OCI-LY7 (cell line): ENCODE results near the gene ELP1. TPM values are rescaled to one million over a fixed set of nuclear protein-coding genes. Genes with fewer than 3 reads are reported as not detected.
A peak's percentile ranks its signal among the peaks of the same experiment; 100 is the strongest.

Experiments
- BruUV-seq: library from RNA; stranded (reverse); fragments of 400-500 nt; replicated peaks from 2 replicates; lab custom pipeline; 2021; lab: Mats Ljungman, UMichigan
- CTCF ChIA-PET: fragments of 300-600 bp; sonication (Branson Sonifier 250); formaldehyde crosslinking; loops from one replicate; lab custom pipeline; 2022; ENCODE audit warnings: antibody characterized with exemption; ENCODE audit not compliant: unreplicated experiment; lab: Charles Lee
- POLR2A ChIA-PET: fragments of 300-600 bp; sonication (Branson Sonifier 250); formaldehyde crosslinking; loops from one replicate; lab custom pipeline; 2022; ENCODE audit warnings: antibody characterized with exemption; lab: Charles Lee
- DNase-seq: peaks from one replicate; pipeline ENCODE4 v3.0.0-alpha.2; 2015; ENCODE audit warnings: low spot score
- H2AFZ ChIP-seq: fragments of 200-600 bp; sonication (generic), shearing (Covaris generic); 2 replicates; pipeline ENCODE4 v1.6.1; 2014; ENCODE audit warnings: mild to moderate bottlenecking, antibody characterized with exemption, low read length, moderate library complexity
- H3K27ac ChIP-seq: fragments of 200-600 bp; sonication (generic); 2 replicates; pipeline ENCODE4 v1.5.1; 2014; ENCODE audit warnings: mixed run types, low read depth, mild to moderate bottlenecking, moderate library complexity, low read length, inconsistent platforms; ENCODE audit not compliant: poor library complexity, severe bottlenecking
- H3K36me3 ChIP-seq: fragments of 200-600 bp; sonication (generic); 2 replicates; pipeline ENCODE4 v1.6.1; 2014; ENCODE audit warnings: mild to moderate bottlenecking, antibody characterized with exemption, low read length, moderate library complexity, mixed read lengths; ENCODE audit not compliant: insufficient read depth
- H3K4me1 ChIP-seq: fragments of 200-600 bp; sonication (generic); 2 replicates; pipeline ENCODE4 v1.5.1; 2014; ENCODE audit warnings: mild to moderate bottlenecking, low read length; ENCODE audit not compliant: insufficient read depth, poor library complexity, severe bottlenecking
- H3K4me2 ChIP-seq: fragments of 200-600 bp; sonication (generic); 2 replicates; pipeline ENCODE4 v1.6.1; 2014; ENCODE audit warnings: mild to moderate bottlenecking, low read length
- H3K4me3 ChIP-seq: fragments of 200-600 bp; sonication (generic); 2 replicates; pipeline ENCODE4 v1.5.1; 2014; ENCODE audit warnings: mild to moderate bottlenecking, low read depth, low read length; ENCODE audit not compliant: poor library complexity, severe bottlenecking
- H3K79me2 ChIP-seq: fragments of 200-600 bp; sonication (generic); 2 replicates; pipeline ENCODE4 v1.6.1; 2016; ENCODE audit warnings: low read depth, mild to moderate bottlenecking, low read length, moderate library complexity, mixed read lengths; ENCODE audit not compliant: insufficient read depth
- H3K9me2 ChIP-seq: fragments of 200-600 bp; sonication (generic); 2 replicates; pipeline ENCODE4 v1.6.1; 2016; ENCODE audit warnings: mild to moderate bottlenecking, low read length, mixed read lengths; ENCODE audit not compliant: insufficient read depth
- H3K9me3 ChIP-seq: fragments of 200-600 bp; sonication (generic); 2 replicates; pipeline ENCODE4 v1.6.1; 2014; ENCODE audit warnings: mild to moderate bottlenecking, mixed run types, low read length, mixed read lengths
- H4K20me1 ChIP-seq: fragments of 200-600 bp; sonication (generic); 2 replicates; pipeline ENCODE4 v1.6.1; 2014; ENCODE audit warnings: mild to moderate bottlenecking, antibody characterized with exemption, low read length, moderate library complexity, mixed read lengths; ENCODE audit not compliant: insufficient read depth
- EZH2phosphoT487 ChIP-seq: fragments of 200-600 bp; sonication (generic); IDR thresholded peaks from 2 replicates; pipeline ENCODE4 v1.6.1; 2018; ENCODE audit warnings: low read depth, borderline replicate concordance, mild to moderate bottlenecking, mixed run types, antibody characterized with exemption, low read length, moderate library complexity, mixed read lengths
- intact Hi-C: fragments of 100-400 bp; cut with micrococcal nuclease; formaldehyde crosslinking; loops from one replicate; pipeline ENCODE4 v1.10.0; 2022; ENCODE audit not compliant: unreplicated experiment
- total RNA-seq, 2 experiments: library from RNA; depleted of rRNA in 1 of 2; stranded (reverse); fragments of >200 nt in 1 of 2; shearing (Covaris generic) in 1 of 2; gene quantifications; 2 replicates each; pipeline ENCODE4 v1.2.3, GENCODE V29; 2014 to 2022
- TF ChIP-seq, protein P1 (sequence below): fragments of 200-600 bp; sonication (generic); conservative IDR thresholded peaks from 2 replicates; pipeline ENCODE4 v1.5.1; 2014; ENCODE audit warnings: mild to moderate bottlenecking, antibody characterized with exemption, low read length, moderate library complexity, mixed read lengths

ELP1 gene
- total RNA-seq, 2 experiments from 2014 or later, result 33.3 to 42.0 TPM

DNA sequence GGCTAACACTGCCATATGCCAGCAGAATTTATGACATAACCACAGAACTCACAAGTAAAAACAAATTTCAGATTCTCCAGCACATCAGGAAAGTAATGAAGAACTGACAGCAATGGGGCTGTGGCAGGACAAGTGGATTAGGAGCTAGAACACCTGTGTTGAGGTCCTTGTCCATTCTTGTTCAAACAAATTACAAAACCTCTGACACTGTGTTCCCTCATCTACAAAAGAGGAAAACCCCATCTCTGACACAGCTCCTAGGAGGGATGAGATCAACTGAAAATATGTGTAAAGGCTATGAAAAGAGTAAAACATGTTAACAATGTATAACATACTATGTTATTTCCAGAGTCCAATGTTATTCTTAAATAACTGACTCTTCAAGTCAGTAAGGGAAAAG lies 23.5 kb downstream of the ELP1 start:
- CTCF ChIA-PET, result no interaction called here
- no peaks in the 10 kb centered on the region for H3K9me2 ChIP-seq
- BruUV-seq, result TSS peak; percentile 19
- POLR2A ChIA-PET, result no interaction called here
- H4K20me1 ChIP-seq, result no peaks in the 10 kb centered on the region
- H3K27ac ChIP-seq, result no peak overlapping the region
- peaks cover 92% of the 10 kb centered on the region for H3K36me3 ChIP-seq
- no peaks in the 10 kb centered on the region for H3K4me1 ChIP-seq
- H3K9me3 ChIP-seq, result no peaks in the 10 kb centered on the region
- H3K4me2 ChIP-seq, result no peak overlapping the region
- H2AFZ ChIP-seq, result no peak overlapping the region
- intact Hi-C loops, result no loop called here
- H3K4me3 ChIP-seq, result no peak overlapping the region
- H3K79me2 ChIP-seq, result no peaks in the 10 kb centered on the region
- TF ChIP-seq, protein P1, sequence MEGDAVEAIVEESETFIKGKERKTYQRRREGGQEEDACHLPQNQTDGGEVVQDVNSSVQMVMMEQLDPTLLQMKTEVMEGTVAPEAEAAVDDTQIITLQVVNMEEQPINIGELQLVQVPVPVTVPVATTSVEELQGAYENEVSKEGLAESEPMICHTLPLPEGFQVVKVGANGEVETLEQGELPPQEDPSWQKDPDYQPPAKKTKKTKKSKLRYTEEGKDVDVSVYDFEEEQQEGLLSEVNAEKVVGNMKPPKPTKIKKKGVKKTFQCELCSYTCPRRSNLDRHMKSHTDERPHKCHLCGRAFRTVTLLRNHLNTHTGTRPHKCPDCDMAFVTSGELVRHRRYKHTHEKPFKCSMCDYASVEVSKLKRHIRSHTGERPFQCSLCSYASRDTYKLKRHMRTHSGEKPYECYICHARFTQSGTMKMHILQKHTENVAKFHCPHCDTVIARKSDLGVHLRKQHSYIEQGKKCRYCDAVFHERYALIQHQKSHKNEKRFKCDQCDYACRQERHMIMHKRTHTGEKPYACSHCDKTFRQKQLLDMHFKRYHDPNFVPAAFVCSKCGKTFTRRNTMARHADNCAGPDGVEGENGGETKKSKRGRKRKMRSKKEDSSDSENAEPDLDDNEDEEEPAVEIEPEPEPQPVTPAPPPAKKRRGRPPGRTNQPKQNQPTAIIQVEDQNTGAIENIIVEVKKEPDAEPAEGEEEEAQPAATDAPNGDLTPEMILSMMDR, result no peak
- no peak for TF ChIP-seq EZH2phosphoT487
- DNase-seq, result no peak

DNA sequence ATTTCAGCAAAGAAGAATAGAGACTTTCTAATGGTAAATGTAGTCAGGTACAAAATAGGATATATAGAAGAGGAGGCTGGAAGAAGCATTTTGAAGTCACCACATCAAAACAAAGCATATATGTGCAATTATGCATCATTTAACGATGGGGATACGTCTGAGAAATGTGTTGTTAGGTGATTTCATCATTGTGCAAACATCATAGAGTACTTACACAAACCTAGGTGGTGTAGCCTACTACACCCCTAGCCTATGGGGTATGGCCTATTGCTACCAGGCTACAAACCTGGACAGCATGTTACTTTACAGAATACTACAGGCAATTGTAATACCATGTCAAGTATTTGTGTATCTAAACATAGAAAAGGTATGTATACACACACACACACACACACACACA lies 28.4 kb downstream of the ELP1 start:
- ChIA-PET POLR2A (no interaction called here), CTCF (no interaction called here)
- Histone ChIP-seq H3K27ac (no peak overlapping the region), H3K9me3 (no peaks in the 10 kb centered on the region), H3K4me3 (no peak overlapping the region), H3K4me2 (no peak overlapping the region), H3K9me2 (no peaks in the 10 kb centered on the region), H4K20me1 (no peaks in the 10 kb centered on the region), H2AFZ (no peak overlapping the region), H3K79me2 (no peaks in the 10 kb centered on the region), H3K4me1 (no peaks in the 10 kb centered on the region), H3K36me3 (peaks cover 95% of the 10 kb centered on the region)
- BruUV-seq, result no TSS peak
- TF ChIP-seq, protein P1, result no peak
- no peak for TF ChIP-seq EZH2phosphoT487
- intact Hi-C loops, result no loop called here
- DNase-seq, result no peak

DNA sequence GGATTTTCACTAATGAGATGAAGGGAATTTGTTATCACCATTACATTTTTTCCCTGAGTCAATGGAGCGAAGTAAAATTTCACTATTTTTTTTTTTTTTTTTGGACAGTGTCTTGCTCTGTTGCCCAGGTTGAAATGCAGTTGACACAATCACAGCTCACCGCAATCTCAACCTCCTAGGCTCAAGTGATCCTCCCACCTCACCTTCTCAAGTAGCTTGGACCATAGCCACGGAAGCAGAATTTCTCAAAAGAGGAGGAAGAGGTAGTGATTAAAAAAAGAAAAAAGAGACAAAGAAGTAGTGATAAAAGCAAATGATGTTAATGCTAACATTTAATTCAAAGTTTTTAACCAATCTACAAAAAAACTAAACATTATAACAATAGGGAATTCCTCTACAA lies 29.8 kb downstream of the ELP1 start:
- intact Hi-C loops, result no loop called here
- CTCF ChIA-PET, result no interaction called here
- peaks cover 95% of the 10 kb centered on the region for H3K36me3 ChIP-seq

More for the DNA sequence above, 29.8 kb downstream of the ELP1 start:
- TF ChIP-seq, protein P1, result no peak
- no peak for TF ChIP-seq EZH2phosphoT487
- no peaks in the 10 kb centered on the region for H3K79me2 ChIP-seq
- no peaks in the 10 kb centered on the region for H3K9me3 ChIP-seq
- H3K9me2 ChIP-seq, result no peaks in the 10 kb centered on the region
- no peak overlapping the region for H2AFZ ChIP-seq
- POLR2A ChIA-PET, result no interaction called here
- no peak overlapping the region for H3K4me3 ChIP-seq
- H3K27ac ChIP-seq, result no peak overlapping the region
- no peaks in the 10 kb centered on the region for H3K4me1 ChIP-seq
- no peak for DNase-seq
- no TSS peak for BruUV-seq
- no peak overlapping the region for H3K4me2 ChIP-seq
- no peaks in the 10 kb centered on the region for H4K20me1 ChIP-seq
